Calu3 (cell line): ENCODE results near the gene RAB44. TPM values are rescaled to one million over a fixed set of nuclear protein-coding genes. Genes with fewer than 3 reads are reported as not detected.

Source experiments
- BruUV-seq: library from RNA; stranded (reverse); fragments of 400-500 nt; replicated peaks from 2 replicates; lab custom pipeline; 2021; lab: Mats Ljungman, UMichigan
- CTCF ChIA-PET: fragments of 300-600 bp; sonication (Branson Sonifier 250); formaldehyde crosslinking; loops from one replicate; lab custom pipeline; 2022; ENCODE audit warnings: antibody characterized with exemption; lab: Charles Lee
- DNase-seq: peaks from one replicate; pipeline ENCODE4 v3.0.0; 2022
- H3K27ac Mint-ChIP-seq: one replicate; pipeline ENCODE4 v1.8.0; 2022; ENCODE audit warnings: mixed read lengths; ENCODE audit not compliant: unreplicated experiment
- H3K27me3 Mint-ChIP-seq: one replicate; pipeline ENCODE4 v1.8.0; 2022; ENCODE audit warnings: mixed read lengths; ENCODE audit not compliant: unreplicated experiment
- H3K36me3 Mint-ChIP-seq: one replicate; pipeline ENCODE4 v1.8.0; 2022; ENCODE audit warnings: mild to moderate bottlenecking, moderate library complexity, mixed read lengths; ENCODE audit not compliant: insufficient read depth, unreplicated experiment
- H3K4me1 Mint-ChIP-seq: one replicate; pipeline ENCODE4 v1.8.0; 2022; ENCODE audit warnings: mild to moderate bottlenecking, low read depth, mixed read lengths; ENCODE audit not compliant: unreplicated experiment
- H3K4me3 Mint-ChIP-seq: one replicate; pipeline ENCODE4 v1.8.0; 2022; ENCODE audit warnings: mild to moderate bottlenecking, low read depth, moderate library complexity, mixed read lengths; ENCODE audit not compliant: unreplicated experiment
- H3K9me3 Mint-ChIP-seq: one replicate; pipeline ENCODE4 v1.8.0; 2022; ENCODE audit warnings: low read depth, mixed read lengths; ENCODE audit not compliant: unreplicated experiment
- CTCF ChIP-seq: fragments of 200-600 bp; IDR thresholded peaks from one replicate; pipeline ENCODE4 v1.8.0; 2022; ENCODE audit warnings: antibody characterized with exemption; ENCODE audit not compliant: unreplicated experiment
- intact Hi-C: fragments of 100-400 bp; cut with micrococcal nuclease; formaldehyde crosslinking; loops from one replicate; pipeline ENCODE4 v1.10.0; 2022; ENCODE audit not compliant: unreplicated experiment
- total RNA-seq: library from RNA; stranded (reverse); gene quantifications from 2 replicates; pipeline ENCODE4 v1.2.3, GENCODE V29; 2022

Gene RAB44
- total RNA-seq, 1 experiment from 2014 or later = not detected

- TF ChIP-seq CTCF = no peak
- BruUV-seq = no TSS peak
- no peak for DNase-seq
- no peaks in the 10 kb centered on the region for H3K27me3 Mint-ChIP-seq
- CTCF ChIA-PET = no interaction called here
- H3K36me3 Mint-ChIP-seq = peaks cover 45% of the 10 kb centered on the region
- no peak overlapping the region for H3K27ac Mint-ChIP-seq
- no peak overlapping the region for H3K4me3 Mint-ChIP-seq
- H3K4me1 Mint-ChIP-seq = peaks cover 26% of the 10 kb centered on the region
- H3K9me3 Mint-ChIP-seq = no peaks in the 10 kb centered on the region
- intact Hi-C loops = no loop called here
These were observed 11.5 kb upstream of the RAB44 start for GRCh38 chr6:36685926-36686667.

DNA sequence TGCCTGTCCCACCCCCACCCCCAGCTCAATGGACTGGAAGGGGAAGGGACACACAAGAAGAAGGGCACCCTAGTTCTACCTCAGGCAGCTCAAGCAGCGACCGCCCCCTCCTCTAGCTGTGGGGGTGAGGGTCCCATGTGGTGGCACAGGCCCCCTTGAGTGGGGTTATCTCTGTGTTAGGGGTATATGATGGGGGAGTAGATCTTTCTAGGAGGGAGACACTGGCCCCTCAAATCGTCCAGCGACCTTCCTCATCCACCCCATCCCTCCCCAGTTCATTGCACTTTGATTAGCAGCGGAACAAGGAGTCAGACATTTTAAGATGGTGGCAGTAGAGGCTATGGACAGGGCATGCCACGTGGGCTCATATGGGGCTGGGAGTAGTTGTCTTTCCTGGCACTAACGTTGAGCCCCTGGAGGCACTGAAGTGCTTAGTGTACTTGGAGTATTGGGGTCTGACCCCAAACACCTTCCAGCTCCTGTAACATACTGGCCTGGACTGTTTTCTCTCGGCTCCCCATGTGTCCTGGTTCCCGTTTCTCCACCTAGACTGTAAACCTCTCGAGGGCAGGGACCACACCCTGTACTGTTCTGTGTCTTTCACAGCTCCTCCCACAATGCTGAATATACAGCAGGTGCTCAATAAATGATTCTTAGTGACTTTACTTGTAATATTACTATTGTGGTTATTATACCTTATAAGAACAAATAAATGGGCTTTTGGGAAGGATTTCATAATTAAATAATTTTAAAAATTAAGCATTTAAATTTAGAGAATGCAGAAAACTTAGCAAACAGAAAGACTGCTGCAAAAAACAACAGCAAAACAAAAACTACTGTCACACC, 10.7 kb upstream of the RAB44 start:
- no peak for TF ChIP-seq CTCF
- no peak for DNase-seq
- no peaks in the 10 kb centered on the region for H3K27me3 Mint-ChIP-seq
- no TSS peak for BruUV-seq
- CTCF ChIA-PET = no interaction called here
- H3K36me3 Mint-ChIP-seq = peaks cover 40% of the 10 kb centered on the region
- H3K27ac Mint-ChIP-seq = no peak overlapping the region
- intact Hi-C loops = no loop called here
- no peak overlapping the region for H3K4me3 Mint-ChIP-seq
- H3K4me1 Mint-ChIP-seq = peaks cover 20% of the 10 kb centered on the region
- no peaks in the 10 kb centered on the region for H3K9me3 Mint-ChIP-seq

DNA sequence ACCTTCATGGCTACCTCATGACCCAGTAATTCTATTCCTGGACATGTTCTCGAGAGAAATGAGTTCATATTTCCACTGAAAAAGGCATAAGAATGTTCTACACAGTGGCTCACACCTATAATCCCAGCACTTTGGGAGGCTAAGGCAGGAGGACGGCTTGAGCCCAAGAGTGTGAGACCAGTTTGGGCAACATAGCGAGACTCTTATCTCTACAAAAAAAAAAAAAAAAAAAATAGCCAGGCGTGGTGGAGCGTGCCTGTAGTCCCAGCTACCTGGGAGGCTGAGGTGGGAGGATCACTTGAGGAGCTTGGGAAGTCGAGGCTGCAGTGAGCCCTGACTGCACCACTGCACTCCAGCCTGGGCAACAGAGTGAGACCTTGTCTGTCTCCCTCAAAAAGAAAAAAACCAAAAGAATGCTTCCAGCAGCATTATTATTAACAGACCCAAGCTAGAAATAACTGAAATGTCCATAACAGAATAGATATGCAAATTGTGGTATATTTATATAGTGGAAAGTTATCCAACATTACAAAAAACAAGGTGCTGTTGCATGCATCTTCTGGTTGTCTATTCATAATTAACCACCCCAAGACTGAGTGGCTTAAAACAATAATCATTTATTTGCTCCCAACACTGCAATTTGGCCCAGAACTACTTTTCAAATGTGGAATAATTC, 9.4 kb upstream of the RAB44 start:
- no peak for TF ChIP-seq CTCF
- peaks cover 9% of the 10 kb centered on the region for H3K4me1 Mint-ChIP-seq
- DNase-seq = no peak
- intact Hi-C loops = no loop called here
- no peak overlapping the region for H3K4me3 Mint-ChIP-seq
- CTCF ChIA-PET = interaction anchor here (0.7 kb wide), 1 partner anchor 47 kb away, joined by 5 read pairs; no protein-coding TSS in a partner anchor
- no peak overlapping the region for H3K27ac Mint-ChIP-seq
- H3K36me3 Mint-ChIP-seq = peaks cover 28% of the 10 kb centered on the region
- peaks cover 4% of the 10 kb centered on the region for H3K27me3 Mint-ChIP-seq
- no peaks in the 10 kb centered on the region for H3K9me3 Mint-ChIP-seq
- BruUV-seq = no TSS peak

GRCh38 chr6:36688739-36689075, 8.9 kb upstream of the RAB44 start:
- intact Hi-C loops = no loop called here

More at GRCh38 chr6:36688739-36689075, 8.9 kb upstream of the RAB44 start:
- CTCF ChIA-PET = interaction anchor here (0.7 kb wide), 1 partner anchor 47 kb away, joined by 5 read pairs; no protein-coding TSS in a partner anchor
- no peak for TF ChIP-seq CTCF
- BruUV-seq = no TSS peak
- Mint-ChIP-seq H3K9me3 (no peaks in the 10 kb centered on the region), H3K27ac (no peak overlapping the region), H3K4me3 (no peak overlapping the region), H3K27me3 (peaks cover 9% of the 10 kb centered on the region), H3K36me3 (peaks cover 23% of the 10 kb centered on the region), H3K4me1 (peaks cover 4% of the 10 kb centered on the region)
- no peak for DNase-seq
